GM18519 (cell line): ENCODE data around the gene TMEM267.
A peak's percentile ranks its signal among the peaks of the same experiment; 100 is the strongest.
"Not testable (repeated sequence)": the region's sequence is repeated elsewhere in the genome, so short reads cannot be mapped to it uniquely, and the experiment has no call there.

Source experiments
- ATAC-seq: cut with Tn5 transposase; IDR thresholded peaks from one replicate; pipeline ENCODE4 v1.9.1; 2021; ENCODE audit warnings: mild to moderate bottlenecking, moderate library complexity; ENCODE audit not compliant: unreplicated experiment, low FRiP score

TMEM267 gene

DNA sequence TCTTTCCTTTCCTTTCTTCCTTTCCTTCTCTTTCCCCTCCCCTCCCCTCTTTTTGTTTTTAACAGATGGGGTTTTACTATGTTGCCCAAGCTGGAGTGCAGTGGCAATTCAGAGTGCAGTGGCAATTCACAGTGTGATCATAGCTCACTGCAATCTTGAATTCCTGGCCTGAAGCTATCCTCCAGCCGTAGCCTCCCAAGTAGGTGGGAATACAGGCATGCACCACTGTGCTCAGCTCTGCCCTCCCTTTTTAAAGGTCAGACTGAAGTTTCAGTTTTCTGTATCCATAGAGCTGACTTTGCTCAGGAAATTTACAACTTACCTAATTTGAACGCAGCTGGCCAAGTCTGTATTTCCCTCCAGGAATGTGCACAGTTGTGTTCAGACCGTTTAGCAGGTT is 72.2 kb downstream of the TMEM267 start:
- no peak for ATAC-seq

DNA sequence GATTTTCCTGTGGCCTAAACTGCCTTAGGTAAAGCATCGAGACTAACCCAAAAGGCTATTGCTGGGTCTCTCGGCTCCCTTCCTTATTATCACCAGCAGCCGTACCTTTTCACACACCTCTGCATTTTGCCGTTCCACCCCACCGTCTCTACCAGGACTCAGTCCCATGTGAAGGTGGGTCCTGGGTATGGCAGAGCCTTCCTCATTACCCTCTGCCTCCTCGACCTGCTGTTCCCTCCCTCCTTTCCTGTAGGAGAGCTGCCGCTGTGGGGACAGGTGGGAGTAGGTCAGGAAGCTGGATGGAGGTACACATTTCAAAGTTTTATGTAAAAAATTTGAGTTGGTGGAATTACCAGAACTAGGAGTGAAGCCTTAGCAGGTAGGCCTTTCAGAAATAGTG is 73.3 kb downstream of the TMEM267 start:
- ATAC-seq: no peak

DNA sequence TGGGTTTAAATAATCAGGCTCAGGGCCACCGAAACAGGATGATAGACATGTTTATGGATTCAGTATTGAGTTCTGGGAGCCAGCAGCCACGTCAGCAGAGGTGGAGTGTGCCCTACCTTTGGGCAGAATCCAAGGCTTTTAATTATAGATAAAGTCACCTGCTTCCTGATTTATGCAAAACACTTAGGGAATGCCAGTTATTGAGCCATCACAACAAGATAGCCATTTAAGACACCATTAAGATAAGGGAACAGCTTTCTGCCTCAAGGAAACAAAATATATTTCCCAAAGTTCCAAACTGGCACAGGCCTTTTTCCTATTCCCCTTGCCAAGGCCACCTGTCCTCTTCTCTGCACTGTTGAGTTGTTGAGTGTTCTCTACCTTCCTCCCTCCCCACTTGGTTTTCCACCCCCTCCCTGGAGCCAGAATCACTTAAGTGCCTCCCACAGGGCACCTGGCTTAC is 73.8 kb downstream of the TMEM267 start:
- ATAC-seq: no peak

GRCh38 chr5:43402524-43403066 is 81.1 kb downstream of the TMEM267 start:
- not testable (repeated sequence) for ATAC-seq

DNA sequence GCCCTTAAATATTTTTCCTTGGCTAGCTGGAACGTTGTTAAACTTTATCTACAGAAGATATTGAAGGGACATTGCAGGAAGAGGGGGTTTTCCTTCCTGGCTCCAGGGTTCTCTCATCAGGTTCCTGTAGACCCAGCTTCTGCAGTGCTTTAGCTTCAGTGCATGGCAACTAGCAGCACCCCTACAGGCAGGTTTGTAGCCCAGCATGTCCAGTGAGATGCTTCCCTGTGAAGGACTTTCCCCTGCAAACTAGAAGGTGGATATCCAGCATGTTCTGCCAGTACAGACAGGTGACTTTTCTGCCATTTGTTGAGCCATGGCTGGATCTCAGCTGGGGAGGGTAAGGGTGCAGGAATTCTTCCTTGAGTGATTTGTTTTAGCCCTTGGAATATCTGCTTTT is 81.8 kb downstream of the TMEM267 start:
- no peak for ATAC-seq

DNA sequence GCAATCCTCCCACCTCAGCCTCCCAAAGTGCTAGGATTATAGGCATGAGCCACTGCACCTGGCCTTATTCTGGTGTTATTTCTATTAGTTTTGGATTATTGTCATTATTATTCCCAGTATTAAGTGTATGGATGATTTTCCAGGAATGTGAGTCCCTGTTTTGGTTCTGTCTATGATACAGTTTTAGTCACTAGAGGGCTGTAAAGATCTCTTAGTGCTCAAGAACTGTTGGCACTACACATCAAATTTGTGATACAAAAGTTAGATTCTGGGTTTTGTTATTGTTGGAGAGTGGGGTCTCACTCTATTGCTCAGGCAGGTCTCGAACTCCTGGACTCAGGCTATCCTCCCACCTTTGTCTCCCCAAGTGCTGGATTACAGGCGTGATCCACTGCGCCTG is 83.6 kb downstream of the TMEM267 start:
- no peak for ATAC-seq

- ATAC-seq: peak; percentile 87
Observed at GRCh38 chr5:43396762-43397304, 86.8 kb downstream of the TMEM267 start.
